Liver (tissue), 9 donors: ENCODE results near the gene MCM7. TPM values are rescaled to one million over a fixed set of nuclear protein-coding genes. Genes with fewer than 3 reads are reported as not detected.

ENCODE experiments used
- DNase-seq: peaks from one replicate; pipeline ENCODE4 v3.0.0-alpha.2; 2017; ENCODE audit warnings: low spot score
- H3K27ac ChIP-seq, 2 donors: one replicate each; pipeline ENCODE4 v1.7.0; 2013; ENCODE audit warnings: inconsistent platforms in 2 of 2, low read length in 2 of 2, control low read depth in 1 of 2, low read depth in 1 of 2, mild to moderate bottlenecking in 1 of 2
- H3K27me3 ChIP-seq, 4 donors: one replicate each; pipeline versions ENCODE4 v1.6.1 to v1.7.0; 2013; ENCODE audit warnings: low read length in 3 of 4, inconsistent platforms in 1 of 4, mild to moderate bottlenecking in 1 of 4, moderate library complexity in 1 of 4; ENCODE audit not compliant: control insufficient read depth in 4 of 4, insufficient read depth in 4 of 4
- H3K36me3 ChIP-seq, 4 donors: one replicate each; pipeline versions ENCODE4 v1.6.1 to v1.7.0; 2013; ENCODE audit warnings: low read length in 3 of 4, mild to moderate bottlenecking in 3 of 4, low read depth in 1 of 4, moderate library complexity in 1 of 4; ENCODE audit not compliant: control insufficient read depth in 4 of 4, insufficient read depth in 3 of 4
- H3K4me1 ChIP-seq, 4 donors: one replicate each; pipeline versions ENCODE4 v1.6.1 to v1.7.0; 2013; ENCODE audit warnings: low read length in 3 of 4, mild to moderate bottlenecking in 3 of 4, moderate library complexity in 1 of 4; ENCODE audit not compliant: control insufficient read depth in 4 of 4, insufficient read depth in 4 of 4
- H3K4me3 ChIP-seq, 3 donors: one replicate each; pipeline versions ENCODE4 v1.6.1 to v1.7.0; 2013; ENCODE audit warnings: low read length in 3 of 3, control low read depth in 1 of 3, low read depth in 1 of 3, mild to moderate bottlenecking in 1 of 3
- H3K9ac ChIP-seq, 2 donors: one replicate each; pipeline ENCODE4 v1.7.0; 2013; ENCODE audit warnings: low read length in 2 of 2, mild to moderate bottlenecking in 2 of 2, moderate library complexity in 2 of 2, control low read depth in 1 of 2, low read depth in 1 of 2
- H3K9me3 ChIP-seq, 4 donors: one replicate each; pipeline versions ENCODE4 v1.6.1 to v1.7.0; 2013; ENCODE audit warnings: low read length in 3 of 4; ENCODE audit not compliant: control insufficient read depth in 4 of 4
- EGR1 ChIP-seq, 2 donors: IDR thresholded peaks; 2 replicates each; pipeline ENCODE4 v1.6.1; 2016 to 2018; ENCODE audit warnings: antibody characterized with exemption in 2 of 2, low read depth in 2 of 2
- FOXA1 ChIP-seq: IDR thresholded peaks from 2 replicates; pipeline ENCODE4 v1.6.1; 2016; ENCODE audit warnings: antibody characterized with exemption
- FOXA2 ChIP-seq: IDR thresholded peaks from 2 replicates; pipeline ENCODE4 v1.6.1; 2016; ENCODE audit warnings: antibody characterized with exemption
- GABPA ChIP-seq, 2 donors: IDR thresholded peaks in 1 of 2; conservative IDR thresholded peaks in 1 of 2; 2 replicates each; pipeline ENCODE4 v1.6.1; 2016; ENCODE audit warnings: antibody characterized with exemption in 2 of 2, mild to moderate bottlenecking in 1 of 2, moderate library complexity in 1 of 2
- HNF4A ChIP-seq, 2 donors: conservative IDR thresholded peaks; 2 replicates each; pipeline ENCODE4 v1.6.1; 2016; ENCODE audit warnings: antibody characterized with exemption in 2 of 2, mild to moderate bottlenecking in 2 of 2
- HNF4G ChIP-seq: IDR thresholded peaks from 2 replicates; pipeline ENCODE4 v1.6.1; 2016; ENCODE audit warnings: antibody characterized with exemption
- JUND ChIP-seq, 2 donors: IDR thresholded peaks; 2 replicates each; pipeline ENCODE4 v1.6.1; 2016; ENCODE audit warnings: antibody characterized with exemption in 2 of 2
- MAX ChIP-seq: IDR thresholded peaks from 2 replicates; pipeline ENCODE4 v1.6.1; 2016; ENCODE audit warnings: antibody characterized with exemption
- NR2F2 ChIP-seq: IDR thresholded peaks from 2 replicates; pipeline ENCODE4 v1.6.1; 2016; ENCODE audit warnings: antibody characterized with exemption
- RAD21 ChIP-seq, 2 donors: IDR thresholded peaks; 2 replicates each; pipeline ENCODE4 v1.6.1; 2016; ENCODE audit warnings: antibody characterized with exemption in 2 of 2, mild to moderate bottlenecking in 2 of 2
- REST ChIP-seq: IDR thresholded peaks from 2 replicates; pipeline ENCODE4 v1.6.1; 2016; ENCODE audit warnings: antibody characterized with exemption, mild to moderate bottlenecking
- RXRA ChIP-seq, 2 donors: IDR thresholded peaks; 2 replicates each; pipeline ENCODE4 v1.6.1; 2017 to 2018; ENCODE audit warnings: antibody characterized with exemption in 2 of 2, mild to moderate bottlenecking in 1 of 2
- SP1 ChIP-seq: IDR thresholded peaks from 2 replicates; pipeline ENCODE4 v1.6.1; 2018; ENCODE audit warnings: antibody characterized with exemption, mild to moderate bottlenecking
- TAF1 ChIP-seq: conservative IDR thresholded peaks from 2 replicates; pipeline ENCODE4 v1.6.1; 2016; ENCODE audit warnings: antibody characterized with exemption, mild to moderate bottlenecking
- WGBS: extraction: QIAGEN DNeasy Blood & Tissue Kit; methylation state at CpG from one replicate; pipeline ENCODE4 v1.1.7; 2013; 5-methylcytosine and 5-hydroxymethylcytosine counted together
- polyA plus RNA-seq, 2 donors: library from polyadenylated mRNA; stranded (reverse) in 1 of 2; unstranded in 1 of 2; fragments of 200-250 nt in 1 of 2; fragments of >200 nt in 1 of 2; fragmentation: Nextera tagmentation in 1 of 2; extraction: Ambion mirVana in 1 of 2; gene quantifications; one replicate each; pipeline versions ENCODE4 v1.2.1 to v1.2.3, GENCODE V29; 2013 to 2015
- total RNA-seq, 2 donors: library from RNA; depleted of rRNA; stranded (reverse); fragments of >200 nt; gene quantifications; one replicate each; pipeline ENCODE4 v1.2.3, GENCODE V29; 2014
- TF ChIP-seq, protein P1 (sequence below): fragments of 150-350 bp; IDR thresholded peaks from 2 replicates; pipeline ENCODE4 v1.5.1; 2017; ENCODE audit warnings: improper control_type of control experiment, low read depth, low read length; ENCODE audit not compliant: missing input control
- TF ChIP-seq, protein P2 (sequence below): IDR thresholded peaks from 2 replicates; pipeline ENCODE4 v1.6.1; 2016; ENCODE audit warnings: antibody characterized with exemption
- TF ChIP-seq, protein P3 (sequence below): IDR thresholded peaks from 2 replicates; pipeline ENCODE4 v1.6.1; 2016; ENCODE audit warnings: antibody characterized with exemption
- donor health status: healthy.
- donor health status: healthy.
- donor health status: healthy.
- donor health status: healthy.
- donor health status: healthy.

MCM7 gene
- total and polyA plus RNA-seq, 4 donors = 12.6 to 143 (median 17.6) TPM

DNA sequence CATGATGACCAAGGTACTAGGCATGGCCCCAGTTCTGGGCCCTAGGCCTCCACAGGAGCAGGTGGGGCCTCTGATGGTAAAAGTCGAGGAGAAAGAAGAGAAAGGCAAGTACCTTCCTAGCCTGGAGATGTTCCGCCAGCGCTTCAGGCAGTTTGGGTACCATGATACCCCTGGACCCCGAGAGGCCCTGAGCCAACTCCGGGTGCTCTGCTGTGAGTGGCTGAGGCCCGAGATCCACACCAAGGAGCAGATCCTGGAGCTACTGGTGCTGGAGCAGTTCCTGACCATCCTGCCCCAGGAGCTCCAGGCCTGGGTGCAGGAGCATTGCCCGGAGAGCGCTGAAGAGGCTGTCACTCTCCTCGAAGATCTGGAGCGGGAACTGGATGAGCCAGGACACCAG, 44.2 kb downstream of the MCM7 start:
- no peak overlapping the region for H3K27ac ChIP-seq
- no peak overlapping the region for H3K4me3 ChIP-seq
- no peaks in the 10 kb centered on the region for H3K27me3 ChIP-seq
- no peak for TF ChIP-seq EGR1 (IDR thresholded peaks at IDR 0.05; ENCODE audit: low read depth in 2 of 2)
- TF ChIP-seq RXRA (IDR thresholded peaks at IDR 0.05) = no peak
- no peak for TF ChIP-seq HNF4G
- TF ChIP-seq HNF4A (conservative IDR thresholded peaks at IDR 0.05) = no peak
- TF ChIP-seq JUND (IDR thresholded peaks at IDR 0.05) = no peak
- TF ChIP-seq, protein P1, sequence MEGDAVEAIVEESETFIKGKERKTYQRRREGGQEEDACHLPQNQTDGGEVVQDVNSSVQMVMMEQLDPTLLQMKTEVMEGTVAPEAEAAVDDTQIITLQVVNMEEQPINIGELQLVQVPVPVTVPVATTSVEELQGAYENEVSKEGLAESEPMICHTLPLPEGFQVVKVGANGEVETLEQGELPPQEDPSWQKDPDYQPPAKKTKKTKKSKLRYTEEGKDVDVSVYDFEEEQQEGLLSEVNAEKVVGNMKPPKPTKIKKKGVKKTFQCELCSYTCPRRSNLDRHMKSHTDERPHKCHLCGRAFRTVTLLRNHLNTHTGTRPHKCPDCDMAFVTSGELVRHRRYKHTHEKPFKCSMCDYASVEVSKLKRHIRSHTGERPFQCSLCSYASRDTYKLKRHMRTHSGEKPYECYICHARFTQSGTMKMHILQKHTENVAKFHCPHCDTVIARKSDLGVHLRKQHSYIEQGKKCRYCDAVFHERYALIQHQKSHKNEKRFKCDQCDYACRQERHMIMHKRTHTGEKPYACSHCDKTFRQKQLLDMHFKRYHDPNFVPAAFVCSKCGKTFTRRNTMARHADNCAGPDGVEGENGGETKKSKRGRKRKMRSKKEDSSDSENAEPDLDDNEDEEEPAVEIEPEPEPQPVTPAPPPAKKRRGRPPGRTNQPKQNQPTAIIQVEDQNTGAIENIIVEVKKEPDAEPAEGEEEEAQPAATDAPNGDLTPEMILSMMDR = no peak
- no peak for TF ChIP-seq SP1
- no peak for TF ChIP-seq TAF1
- no peak for TF ChIP-seq RAD21 (IDR thresholded peaks at IDR 0.05)
- TF ChIP-seq FOXA2 = no peak
- no peak for TF ChIP-seq NR2F2
- TF ChIP-seq, protein P2, sequence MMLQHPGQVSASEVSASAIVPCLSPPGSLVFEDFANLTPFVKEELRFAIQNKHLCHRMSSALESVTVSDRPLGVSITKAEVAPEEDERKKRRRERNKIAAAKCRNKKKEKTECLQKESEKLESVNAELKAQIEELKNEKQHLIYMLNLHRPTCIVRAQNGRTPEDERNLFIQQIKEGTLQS = no peak
- TF ChIP-seq, protein P3, sequence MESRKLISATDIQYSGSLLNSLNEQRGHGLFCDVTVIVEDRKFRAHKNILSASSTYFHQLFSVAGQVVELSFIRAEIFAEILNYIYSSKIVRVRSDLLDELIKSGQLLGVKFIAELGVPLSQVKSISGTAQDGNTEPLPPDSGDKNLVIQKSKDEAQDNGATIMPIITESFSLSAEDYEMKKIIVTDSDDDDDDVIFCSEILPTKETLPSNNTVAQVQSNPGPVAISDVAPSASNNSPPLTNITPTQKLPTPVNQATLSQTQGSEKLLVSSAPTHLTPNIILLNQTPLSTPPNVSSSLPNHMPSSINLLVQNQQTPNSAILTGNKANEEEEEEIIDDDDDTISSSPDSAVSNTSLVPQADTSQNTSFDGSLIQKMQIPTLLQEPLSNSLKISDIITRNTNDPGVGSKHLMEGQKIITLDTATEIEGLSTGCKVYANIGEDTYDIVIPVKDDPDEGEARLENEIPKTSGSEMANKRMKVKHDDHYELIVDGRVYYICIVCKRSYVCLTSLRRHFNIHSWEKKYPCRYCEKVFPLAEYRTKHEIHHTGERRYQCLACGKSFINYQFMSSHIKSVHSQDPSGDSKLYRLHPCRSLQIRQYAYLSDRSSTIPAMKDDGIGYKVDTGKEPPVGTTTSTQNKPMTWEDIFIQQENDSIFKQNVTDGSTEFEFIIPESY = no peak
- TF ChIP-seq GABPA (IDR thresholded peaks at IDR 0.05 in 1 of 2, conservative IDR thresholded peaks at IDR 0.05 in 1 of 2) = no peak
- no peak for DNase-seq
- H3K9ac ChIP-seq = no peak overlapping the region
- no peaks in the 10 kb centered on the region for H3K9me3 ChIP-seq
- 97% methylated on average over 10 of the region's 10 CpGs for WGBS
- H3K36me3 ChIP-seq = peaks cover 3 to 31% (median 24%) of the 10 kb centered on the region in 4 donors
- H3K4me1 ChIP-seq = peaks cover 0 to 8% (median 4%) of the 10 kb centered on the region in 4 donors

DNA sequence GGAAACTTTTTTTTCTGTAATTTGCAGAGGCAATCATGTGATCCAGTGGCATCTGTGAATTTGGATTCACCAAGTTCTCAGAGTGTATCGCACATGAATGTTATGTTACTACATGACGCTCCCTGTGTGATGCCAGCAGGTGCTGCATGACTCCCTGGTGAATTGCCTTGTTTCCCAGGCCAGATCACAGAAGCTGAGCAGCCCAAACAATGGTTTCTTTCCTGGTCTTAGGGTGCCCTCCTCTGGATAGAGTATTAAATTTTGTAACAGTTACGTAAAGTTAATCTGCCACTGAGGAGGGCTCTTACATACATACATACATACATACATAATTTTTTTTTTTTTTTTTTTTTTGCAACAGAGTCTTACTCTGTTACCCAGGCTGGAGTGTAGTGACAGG, 48.0 kb downstream of the MCM7 start:
- H3K9me3 ChIP-seq = no peaks in the 10 kb centered on the region
- H3K9ac ChIP-seq = no peak overlapping the region
- no peaks in the 10 kb centered on the region for H3K27me3 ChIP-seq
- H3K36me3 ChIP-seq = peaks cover 3 to 16% (median 9%) of the 10 kb centered on the region in 4 donors
- peaks cover 0 to 24% (median 17%) of the 10 kb centered on the region in 4 donors for H3K4me1 ChIP-seq
- no peak overlapping the region for H3K4me3 ChIP-seq
- H3K27ac ChIP-seq = peak overlapping the region in 1 of 2 donors; percentile 27
- TF ChIP-seq, protein P3 = no peak
- TF ChIP-seq, protein P1 = peak; percentile 60
- no peak for TF ChIP-seq NR2F2
- no peak for TF ChIP-seq GABPA (IDR thresholded peaks at IDR 0.05 in 1 of 2, conservative IDR thresholded peaks at IDR 0.05 in 1 of 2)
- no peak for TF ChIP-seq MAX
- TF ChIP-seq TAF1 = no peak
- no peak for TF ChIP-seq HNF4G
- TF ChIP-seq SP1 = no peak
- no peak for TF ChIP-seq FOXA1
- TF ChIP-seq JUND (IDR thresholded peaks at IDR 0.05) = no peak
- TF ChIP-seq FOXA2 = no peak
- no peak for TF ChIP-seq HNF4A (conservative IDR thresholded peaks at IDR 0.05)
- no peak for TF ChIP-seq EGR1 (IDR thresholded peaks at IDR 0.05; ENCODE audit: low read depth in 2 of 2)
- peak in 1 of 2 donors; percentile 19 for TF ChIP-seq RXRA (IDR thresholded peaks at IDR 0.05)
- no peak for TF ChIP-seq REST
- peak; percentile 87 to 89 for TF ChIP-seq RAD21 (IDR thresholded peaks at IDR 0.05)
- no peak for DNase-seq
- WGBS = 24% methylated on average over 3 of the region's 3 CpGs
